ENCODE measurements around the gene ANKRD37. TPM values are rescaled to one million over a fixed set of nuclear protein-coding genes. Genes with fewer than 3 reads are reported as not detected.

Gene ANKRD37
- total RNA-seq, 1 experiment from 2014 or later = 3.6 TPM

- H3K27ac Mint-ChIP-seq (ENCODE audit: unreplicated experiment) = no peak overlapping the region
- H3K9me3 Mint-ChIP-seq (ENCODE audit: unreplicated experiment) = no peaks in the 10 kb centered on the region
Observed at GRCh38 chr4:185363251-185363650, 33.4 kb upstream of the ANKRD37 start.

GRCh38 chr4:185364886-185365285 is 31.8 kb upstream of the ANKRD37 start:
- Mint-ChIP-seq H3K9me3 (ENCODE audit: unreplicated experiment) (no peaks in the 10 kb centered on the region), H3K36me3 (ENCODE audit: insufficient read depth, unreplicated experiment) (no peaks in the 10 kb centered on the region), H3K27me3 (ENCODE audit: insufficient read depth, unreplicated experiment) (no peaks in the 10 kb centered on the region), H3K27ac (ENCODE audit: unreplicated experiment) (no peak overlapping the region), H3K4me1 (ENCODE audit: low read depth, unreplicated experiment) (no peaks in the 10 kb centered on the region), H3K4me3 (ENCODE audit: unreplicated experiment) (no peak overlapping the region)
- no peak for DNase-seq
- no peaks in the 10 kb centered on the region for H3K36me3 ChIP-seq (ENCODE audit: control insufficient read depth, insufficient read depth, low read length)
- H3K27me3 ChIP-seq (replicated peaks; ENCODE audit: control insufficient read depth, insufficient read depth, low read length) = no peaks in the 10 kb centered on the region
- ChIA-PET CTCF (no interaction called here), POLR2A (no interaction called here)
- intact Hi-C loops (cut with micrococcal nuclease; ENCODE audit: unreplicated experiment) = no loop called here
- no TSS peak for BruUV-seq (replicated peaks)
- no peak for TF ChIP-seq CTCF (IDR thresholded peaks at IDR 0.05; ENCODE audit: insufficient read depth in 1 of 2, low read depth in 1 of 2, low read length in 1 of 2, severe bottlenecking in 1 of 2, unreplicated experiment in 1 of 2)
- H3K4me1 ChIP-seq = no peaks in the 10 kb centered on the region
- no peak overlapping the region for H3K4me3 ChIP-seq (ENCODE audit: low read depth, low read length)
- no peaks in the 10 kb centered on the region for H3K9me3 ChIP-seq

More at GRCh38 chr4:185363251-185363650, 33.4 kb upstream of the ANKRD37 start:
- no peaks in the 10 kb centered on the region for H3K27me3 ChIP-seq (replicated peaks; ENCODE audit: control insufficient read depth, insufficient read depth, low read length)
- DNase-seq = no peak
- H3K4me1 ChIP-seq = peaks cover 6% of the 10 kb centered on the region; the same call in 1 of the 2 replicates
- Mint-ChIP-seq H3K36me3 (ENCODE audit: insufficient read depth, unreplicated experiment) (no peaks in the 10 kb centered on the region), H3K4me1 (ENCODE audit: low read depth, unreplicated experiment) (no peaks in the 10 kb centered on the region), H3K27me3 (ENCODE audit: insufficient read depth, unreplicated experiment) (no peaks in the 10 kb centered on the region), H3K4me3 (ENCODE audit: unreplicated experiment) (no peak overlapping the region)
- ChIA-PET POLR2A (no interaction called here), CTCF (no interaction called here)
- TF ChIP-seq CTCF (IDR thresholded peaks at IDR 0.05; ENCODE audit: insufficient read depth in 1 of 2, low read depth in 1 of 2, low read length in 1 of 2, severe bottlenecking in 1 of 2, unreplicated experiment in 1 of 2) = no peak
- intact Hi-C loops (cut with micrococcal nuclease; ENCODE audit: unreplicated experiment) = no loop called here
- no peaks in the 10 kb centered on the region for H3K36me3 ChIP-seq (ENCODE audit: control insufficient read depth, insufficient read depth, low read length)
- H3K9me3 ChIP-seq = no peaks in the 10 kb centered on the region
- BruUV-seq (replicated peaks) = no TSS peak
- no peak overlapping the region for H3K4me3 ChIP-seq (ENCODE audit: low read depth, low read length)

- no peak overlapping the region for H3K4me3 ChIP-seq (ENCODE audit: low read depth, low read length)
- intact Hi-C loops (cut with micrococcal nuclease; ENCODE audit: unreplicated experiment) = no loop called here
- no peak overlapping the region for H3K4me3 Mint-ChIP-seq (ENCODE audit: unreplicated experiment)
- no peak overlapping the region for H3K27ac Mint-ChIP-seq (ENCODE audit: unreplicated experiment)
- H3K36me3 ChIP-seq (ENCODE audit: control insufficient read depth, insufficient read depth, low read length) = no peaks in the 10 kb centered on the region
- no TSS peak for BruUV-seq (replicated peaks)
- H3K4me1 ChIP-seq = no peaks in the 10 kb centered on the region
- ChIA-PET CTCF (no interaction called here), POLR2A (no interaction called here)
- no peaks in the 10 kb centered on the region for H3K9me3 Mint-ChIP-seq (ENCODE audit: unreplicated experiment)
- no peaks in the 10 kb centered on the region for H3K9me3 ChIP-seq
- no peaks in the 10 kb centered on the region for H3K4me1 Mint-ChIP-seq (ENCODE audit: low read depth, unreplicated experiment)
- no peak for DNase-seq
- TF ChIP-seq CTCF (IDR thresholded peaks at IDR 0.05; ENCODE audit: insufficient read depth in 1 of 2, low read depth in 1 of 2, low read length in 1 of 2, severe bottlenecking in 1 of 2, unreplicated experiment in 1 of 2) = no peak
- no peaks in the 10 kb centered on the region for H3K27me3 Mint-ChIP-seq (ENCODE audit: insufficient read depth, unreplicated experiment)
- H3K27me3 ChIP-seq (replicated peaks; ENCODE audit: control insufficient read depth, insufficient read depth, low read length) = no peaks in the 10 kb centered on the region
- H3K36me3 Mint-ChIP-seq (ENCODE audit: insufficient read depth, unreplicated experiment) = no peaks in the 10 kb centered on the region
Observed at GRCh38 chr4:185369731-185370130, 26.9 kb upstream of the ANKRD37 start.
